ENCODE measurements around the gene MINDY3.
"Not testable (repeated sequence)": the region's sequence is repeated elsewhere in the genome, so short reads cannot be mapped to it uniquely, and the experiment has no call there.

Gene MINDY3

GRCh38 chr10:15859906-15860691, at the start of gene MINDY3:
MINDY3 (minus strand) TSS chr10:15860507; CDS start chr10:15860299, 208 bp downstream.
- DNase-seq, result peak; percentile 85 to 86

DNA sequence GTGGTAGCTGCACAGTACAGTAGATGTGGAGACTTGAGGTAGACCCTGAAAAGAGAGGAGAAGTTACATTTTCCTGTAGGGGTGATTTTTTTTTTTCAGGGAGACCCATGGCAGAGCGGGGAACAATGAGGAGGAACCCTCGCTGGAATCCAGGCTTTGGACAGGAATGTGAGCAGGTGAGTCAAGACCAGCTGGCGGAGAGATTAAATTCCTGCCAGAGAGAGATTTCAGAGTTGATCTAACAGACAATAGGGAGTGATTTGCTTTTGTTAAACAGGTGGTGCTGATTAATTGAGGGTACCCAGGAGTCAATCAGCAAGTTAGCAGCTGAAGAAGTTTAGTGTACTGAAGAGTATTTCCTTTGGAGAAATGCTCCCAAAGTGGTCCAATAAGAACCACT, 41.6 kb upstream of the MINDY3 start:
- no peak for DNase-seq

DNA sequence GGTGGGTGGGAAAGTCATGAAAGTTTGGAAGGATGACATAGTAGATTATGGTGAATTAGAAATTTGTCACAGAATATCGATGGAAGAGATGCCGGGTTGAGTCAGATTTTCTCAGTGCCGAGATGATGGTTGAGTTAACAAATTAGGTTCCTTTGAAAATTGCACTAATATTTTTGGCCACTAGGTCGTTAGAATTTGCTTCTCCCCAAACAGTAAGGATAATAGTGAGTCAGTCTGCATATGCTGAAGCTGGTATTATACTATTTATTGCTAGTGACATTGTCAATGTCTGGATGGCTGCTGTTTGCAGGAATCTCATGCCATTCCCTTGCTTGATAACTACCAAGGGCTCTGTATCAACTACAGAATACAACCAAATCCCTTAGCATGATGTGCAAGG, 37.7 kb upstream of the MINDY3 start:
- DNase-seq, result no peak

DNA sequence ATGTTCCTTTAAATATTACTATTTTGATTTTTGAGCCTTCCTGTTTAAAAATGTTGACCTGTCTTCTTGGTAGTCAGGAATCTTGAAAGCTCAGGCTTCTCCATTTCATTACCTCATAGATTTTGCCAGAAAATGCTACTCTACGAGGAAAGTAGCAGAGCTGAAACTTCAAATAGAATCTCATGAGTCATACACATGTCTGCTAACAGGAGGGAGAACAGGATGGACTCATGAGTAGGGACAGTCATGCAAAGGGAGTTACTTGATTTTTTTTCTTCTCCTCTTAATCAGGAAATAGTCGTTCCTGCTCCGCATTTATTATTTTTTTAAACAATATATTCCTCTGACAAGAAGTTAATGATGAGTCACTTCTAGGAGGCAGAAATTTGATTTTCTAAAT, 37.0 kb upstream of the MINDY3 start:
- DNase-seq, result no peak

GRCh38 chr10:15896654-15897053, 36.3 kb upstream of the MINDY3 start:
- DNase-seq, result no peak

- DNase-seq, result no peak
These were observed 24.1 kb upstream of the MINDY3 start for GRCh38 chr10:15884447-15884846.

- no peak for DNase-seq
These were observed 21.2 kb upstream of the MINDY3 start for GRCh38 chr10:15881542-15881941.

DNA sequence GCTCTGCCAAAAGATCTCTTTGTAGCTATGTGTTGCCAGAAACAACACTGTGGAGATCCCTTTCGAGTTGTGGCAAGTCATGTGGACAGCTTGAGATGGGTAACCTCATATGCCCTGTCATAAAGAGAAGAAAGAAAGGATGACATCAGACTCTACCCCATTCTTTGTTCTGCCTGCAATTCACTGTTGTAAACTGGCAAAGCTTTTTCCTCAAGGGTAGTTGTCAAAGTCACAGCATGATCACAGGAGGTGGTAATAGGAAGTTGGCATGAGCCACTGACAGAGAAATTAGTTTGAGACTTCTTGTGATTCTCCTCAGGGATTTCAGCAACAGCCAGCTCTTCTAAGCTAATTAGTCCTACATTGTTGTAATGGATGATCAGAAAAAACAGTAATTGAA, 19.4 kb upstream of the MINDY3 start:
- DNase-seq, result peak in 1 of 2 donors; percentile 19

DNA sequence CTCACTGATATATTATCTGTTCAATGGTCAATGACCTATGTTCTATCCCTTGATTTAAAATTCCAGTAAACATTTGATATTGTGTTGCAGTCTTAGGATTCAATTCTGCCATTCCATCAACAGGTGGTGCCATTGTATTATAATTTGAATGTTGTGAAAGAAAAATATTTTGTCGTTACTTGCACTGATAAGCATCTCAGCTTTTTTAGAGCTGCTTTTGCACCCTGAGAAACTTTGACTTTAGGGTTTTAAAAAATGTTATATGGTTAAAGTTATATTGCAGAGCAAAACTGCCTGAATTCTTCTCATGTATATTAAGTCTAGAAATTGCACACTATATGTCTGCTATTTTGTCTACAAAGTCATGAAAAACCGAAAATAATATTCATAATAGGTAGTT, 18.8 kb upstream of the MINDY3 start:
- peak in 1 of 2 donors; percentile 48 for DNase-seq

DNA sequence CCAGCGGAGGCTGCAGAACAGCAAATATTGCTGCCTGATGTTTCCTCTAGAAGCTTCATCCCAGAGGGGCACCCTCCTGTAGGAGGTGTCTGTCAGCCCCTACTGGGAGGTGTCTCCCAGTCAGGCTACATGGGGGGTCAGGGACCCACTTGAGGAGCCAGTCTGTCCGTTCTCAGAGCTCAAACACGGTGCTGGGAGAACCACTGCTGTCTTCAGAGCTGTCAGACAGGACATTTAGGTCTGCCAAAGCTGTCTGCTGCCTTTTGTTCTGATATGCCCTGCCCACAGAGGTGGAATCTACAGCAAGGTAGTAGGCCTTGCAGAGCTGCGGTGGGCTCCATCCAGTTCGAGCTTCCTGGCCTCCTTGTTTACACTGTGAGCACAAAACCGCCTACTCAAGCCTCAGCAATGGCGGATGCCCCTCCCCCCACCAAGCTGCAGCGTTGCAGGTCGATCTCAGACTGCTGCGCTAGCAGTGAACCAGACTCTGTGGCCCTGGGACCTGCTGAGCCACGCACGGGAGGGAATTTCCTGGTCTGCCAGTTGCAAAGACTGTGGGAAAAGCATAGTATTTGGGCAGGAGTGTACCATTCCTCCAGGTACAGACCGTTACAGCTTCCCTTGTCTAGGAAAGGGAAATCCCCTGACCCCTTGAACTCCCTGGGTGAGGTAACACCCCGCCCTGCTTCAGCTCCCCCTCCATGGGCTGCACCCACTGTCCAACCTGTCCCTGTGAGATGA, 17.7 kb upstream of the MINDY3 start:
- DNase-seq, result no peak

GRCh38 chr10:15876274-15876673, 16.0 kb upstream of the MINDY3 start:
- not testable (repeated sequence) for DNase-seq

DNA sequence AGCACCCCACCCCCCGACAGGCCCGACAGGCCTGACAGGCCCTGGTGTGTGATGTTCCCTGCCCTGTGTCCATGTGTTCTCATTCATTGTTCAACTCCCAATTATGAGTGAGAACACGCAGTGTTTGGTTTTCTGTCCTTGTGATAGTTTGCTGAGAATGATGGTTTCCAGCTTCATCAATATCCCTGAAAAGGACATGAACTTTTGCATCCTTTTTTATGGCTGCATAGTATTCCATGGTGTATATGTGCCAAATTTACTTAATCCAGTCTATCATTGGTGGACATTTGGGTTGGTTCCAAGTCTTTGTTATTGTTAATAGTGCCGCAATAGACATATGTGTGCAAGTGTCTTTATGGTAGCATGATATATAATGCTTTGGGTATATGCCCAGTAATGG, 12.3 kb upstream of the MINDY3 start:
- DNase-seq, result not testable (repeated sequence)

DNA sequence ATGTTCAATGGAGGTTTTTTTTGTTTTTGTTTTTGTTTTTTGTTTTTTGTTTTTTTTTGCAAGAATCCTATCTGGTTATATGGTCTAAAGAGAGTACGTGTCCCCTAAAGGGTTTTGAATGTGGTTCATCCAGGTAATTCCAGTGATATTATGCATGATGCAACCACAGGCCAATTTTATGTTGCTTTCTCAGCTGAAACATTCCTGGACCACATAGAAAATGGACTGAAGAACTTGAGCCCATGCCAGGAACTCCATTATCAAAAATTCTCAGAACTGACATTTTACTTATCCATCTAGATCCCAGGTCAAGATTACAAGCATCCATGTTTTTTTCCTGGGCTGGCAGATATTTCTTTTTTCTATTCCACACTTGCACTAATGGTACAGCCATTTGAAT, 11.5 kb upstream of the MINDY3 start:
- no peak for DNase-seq

- no peak for DNase-seq
These were observed 9.6 kb upstream of the MINDY3 start for GRCh38 chr10:15869935-15870334.

DNA sequence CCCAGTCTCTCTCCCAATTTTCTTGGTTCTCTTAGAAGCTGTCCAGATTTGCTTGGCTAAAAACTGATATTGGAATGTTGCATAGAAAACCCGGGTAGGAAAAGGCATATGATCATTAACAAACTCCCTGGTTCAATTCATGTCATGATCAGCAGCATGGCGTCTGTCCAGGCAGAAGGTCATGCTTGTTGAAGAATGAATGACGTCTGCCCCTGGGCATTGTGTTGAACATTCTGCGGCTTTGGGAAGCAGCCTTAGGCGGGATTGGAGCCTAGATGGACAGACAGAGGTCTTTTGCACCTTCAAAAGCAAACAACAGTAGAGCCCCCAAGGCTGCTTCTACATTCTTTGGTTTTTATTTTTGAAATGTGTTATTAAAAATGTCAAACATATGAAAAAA, 7.7 kb upstream of the MINDY3 start:
- no peak for DNase-seq

- DNase-seq, result no peak
These were observed 5.0 kb upstream of the MINDY3 start for GRCh38 chr10:15865304-15865703.

- DNase-seq, result no peak
These were observed 4.1 kb upstream of the MINDY3 start for GRCh38 chr10:15864419-15864818.

GRCh38 chr10:15863733-15864132, 3.4 kb upstream of the MINDY3 start:
- DNase-seq, result no peak

- DNase-seq, result no peak
These were observed 3.0 kb upstream of the MINDY3 start for GRCh38 chr10:15863323-15863722.

DNA sequence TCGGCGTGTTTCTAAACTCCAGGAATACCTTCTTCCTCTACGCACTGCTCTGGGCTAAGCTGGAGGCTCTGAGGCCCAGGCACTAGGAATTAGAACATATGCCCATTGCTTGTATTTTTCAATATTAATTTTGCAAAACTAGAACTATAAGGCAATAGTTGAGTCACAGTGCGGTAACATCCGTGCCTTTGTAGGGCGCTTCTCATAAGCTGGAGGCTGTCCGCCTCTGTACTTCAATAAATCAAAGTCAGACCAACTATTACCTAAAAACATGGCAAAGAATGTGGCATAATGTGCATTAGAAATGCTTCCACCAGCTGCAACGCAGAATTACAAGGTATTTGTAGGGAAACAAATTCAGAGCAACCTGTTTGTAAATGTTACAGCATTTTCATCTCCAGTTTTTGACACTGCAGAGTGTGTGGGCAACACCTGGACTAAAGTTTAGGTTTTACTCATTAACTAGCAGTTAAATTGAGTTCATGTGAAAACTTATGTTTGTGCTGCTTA, 440 bp upstream of the MINDY3 start:
- no peak for DNase-seq

DNA sequence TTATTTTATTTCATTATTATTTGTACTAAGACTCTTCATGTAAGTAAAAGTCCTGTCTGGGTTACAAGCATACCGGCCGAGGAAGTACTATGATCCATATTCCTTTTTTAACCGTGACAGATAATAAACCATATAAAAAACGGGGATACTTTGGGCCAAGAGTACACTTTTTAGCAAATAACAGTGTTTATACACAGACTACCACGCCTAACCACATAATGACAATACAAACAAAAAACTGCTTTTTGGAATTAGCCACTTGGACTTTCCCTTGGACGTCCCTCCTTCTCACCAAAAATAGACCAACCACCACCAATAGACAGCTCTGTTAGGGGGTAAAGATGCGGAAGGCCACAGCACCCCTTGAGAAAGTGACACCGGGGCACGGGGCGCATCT, 800 bp downstream of the MINDY3 start:
- DNase-seq, result no peak

- no peak for DNase-seq
These were observed 1.4 kb downstream of the MINDY3 start for GRCh38 chr10:15858861-15859281.

DNA sequence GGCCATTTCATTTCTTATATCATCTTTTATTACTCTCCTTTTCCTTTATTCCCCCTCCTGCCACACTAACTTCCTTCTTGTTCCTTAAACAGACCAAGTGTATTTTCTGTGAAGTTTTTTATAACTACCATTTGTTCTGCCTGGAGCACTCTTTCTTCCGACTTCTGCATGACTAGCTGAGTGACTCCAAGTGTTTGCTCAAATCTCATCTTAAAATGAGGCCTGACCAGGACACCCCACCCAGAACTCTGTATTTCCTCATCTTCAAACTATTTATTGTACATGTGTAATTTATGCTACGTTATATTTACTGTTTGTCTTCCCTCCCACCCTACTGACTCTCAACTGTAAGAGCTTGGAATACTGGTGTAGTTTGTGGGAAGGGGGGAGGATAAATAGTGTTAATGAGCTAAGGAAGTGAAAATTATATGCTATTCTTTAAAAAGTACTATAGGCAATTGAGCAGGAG, 3.2 kb downstream of the MINDY3 start:
- DNase-seq, result no peak
